HG03060 (cell line): ENCODE measurements around the gene P2RX5.

Experiments used
- ATAC-seq: cut with Tn5 transposase; IDR thresholded peaks from one replicate; pipeline ENCODE4 v1.9.1; 2021; ENCODE audit warnings: low read depth, moderate number of reproducible peaks; ENCODE audit not compliant: unreplicated experiment

Gene P2RX5

DNA sequence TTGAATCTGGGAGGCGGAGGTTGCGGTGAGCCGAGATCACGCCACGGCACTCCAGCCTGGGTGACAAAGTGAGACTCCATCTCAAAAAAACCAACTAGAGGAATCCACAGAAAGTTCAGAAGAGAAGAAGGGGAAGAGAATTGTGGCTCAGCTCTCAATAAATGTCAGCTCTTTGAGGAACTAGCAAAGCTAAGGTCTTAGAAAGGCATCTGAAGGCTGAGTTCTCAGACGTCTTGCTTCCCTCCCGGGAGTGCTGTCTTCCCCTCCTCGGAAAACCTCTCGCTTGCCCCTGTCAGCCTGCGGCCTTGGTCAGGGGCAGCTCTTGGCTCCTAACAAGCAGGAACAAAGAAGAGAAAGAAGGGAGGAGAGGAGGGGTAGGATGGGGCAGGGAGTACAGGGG, 65.2 kb downstream of the P2RX5 start:
- ATAC-seq: no peak

DNA sequence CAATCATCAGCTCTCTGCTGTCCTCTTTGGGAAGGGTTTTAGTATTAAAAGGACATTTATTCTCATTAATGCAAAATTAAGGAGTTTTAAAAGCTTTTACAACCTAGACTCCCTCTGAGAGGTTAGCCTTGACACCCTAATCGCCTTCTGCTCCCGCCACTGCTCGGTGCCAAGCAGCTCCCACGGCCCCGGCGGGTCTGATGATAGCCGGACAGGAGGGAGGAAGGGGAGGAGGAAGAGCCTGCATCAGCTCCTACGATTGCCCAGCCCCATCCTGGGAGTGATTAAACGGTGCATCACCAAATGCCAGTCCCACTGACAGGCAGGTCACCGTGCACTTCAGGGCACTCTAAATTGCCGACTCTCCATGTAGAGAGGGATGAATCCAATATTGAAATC, 68.2 kb downstream of the P2RX5 start:
- ATAC-seq: no peak

GRCh38 chr17:3626831-3627768, 68.9 kb downstream of the P2RX5 start:
- ATAC-seq: no peak
